HG02763 (cell line): ENCODE data around the gene USP26.
"Not testable (repeated sequence)": the region's sequence is repeated elsewhere in the genome, so short reads cannot be mapped to it uniquely, and the experiment has no call there.

Experiments
- ATAC-seq: cut with Tn5 transposase; IDR thresholded peaks from one replicate; pipeline ENCODE4 v1.9.1; 2021; ENCODE audit warnings: mild to moderate bottlenecking, moderate library complexity; ENCODE audit not compliant: unreplicated experiment

Gene USP26

DNA sequence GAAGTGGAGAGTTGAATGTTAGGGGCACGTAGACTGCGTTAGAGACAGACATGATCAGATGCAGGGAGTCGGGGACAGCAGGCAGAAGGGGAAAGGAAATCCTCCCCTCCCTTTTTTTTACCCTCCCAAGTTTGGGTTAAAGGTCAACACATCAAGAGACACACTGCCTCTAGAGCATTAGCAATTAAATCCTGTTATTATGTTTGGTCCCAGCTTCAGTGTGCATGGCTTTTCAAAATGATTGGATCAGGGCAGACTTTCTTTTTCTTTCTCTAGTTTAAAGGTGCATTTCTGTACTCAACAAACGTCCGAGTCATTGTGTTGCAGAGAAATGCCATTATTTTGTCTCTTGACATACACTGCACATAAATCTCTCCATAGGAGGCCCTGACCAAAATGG, 63.9 kb downstream of the USP26 start:
- ATAC-seq, result no peak

- no peak for ATAC-seq
These were observed 78.7 kb downstream of the USP26 start for GRCh38 chrX:133018229-133018628.

GRCh38 chrX:133007458-133007857, 89.5 kb downstream of the USP26 start:
- no peak for ATAC-seq

DNA sequence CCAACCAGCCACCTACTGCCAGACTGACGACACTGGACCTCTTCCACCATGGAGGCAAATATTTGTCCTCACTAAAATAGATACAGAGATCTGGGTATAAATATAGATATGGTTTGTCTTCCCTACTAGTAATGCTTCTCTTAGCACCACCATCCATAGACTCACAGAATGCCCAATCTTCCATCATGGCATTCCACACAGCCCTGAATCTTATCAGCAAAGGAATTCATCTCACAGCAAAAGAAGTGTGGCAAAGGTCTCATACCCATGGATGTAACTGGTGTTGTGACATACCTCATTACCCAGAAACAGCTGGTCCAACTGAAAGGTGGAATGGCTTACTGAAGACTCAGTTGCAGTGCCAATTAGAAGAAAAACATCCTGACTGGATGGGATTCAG, 91.3 kb downstream of the USP26 start:
- ATAC-seq, result no peak

DNA sequence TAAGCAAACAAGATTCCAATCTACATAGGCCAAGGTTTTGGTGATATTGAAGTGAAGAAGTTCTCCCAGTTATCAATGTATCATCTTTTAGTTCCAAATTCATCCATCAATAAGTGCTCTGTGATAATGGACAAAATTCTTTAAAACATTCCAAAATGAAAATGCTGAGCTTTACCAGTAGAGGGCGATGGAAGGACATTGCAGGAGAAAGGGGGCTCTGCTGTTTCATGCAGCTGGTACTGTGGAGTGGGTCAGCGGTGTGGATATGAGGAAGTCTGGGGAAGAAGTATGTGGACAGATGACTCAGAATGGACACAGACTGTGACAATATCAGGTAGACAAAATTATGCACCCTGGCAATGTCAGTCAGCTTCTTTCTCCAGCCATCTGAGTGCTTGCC, 91.9 kb downstream of the USP26 start:
- ATAC-seq, result no peak

DNA sequence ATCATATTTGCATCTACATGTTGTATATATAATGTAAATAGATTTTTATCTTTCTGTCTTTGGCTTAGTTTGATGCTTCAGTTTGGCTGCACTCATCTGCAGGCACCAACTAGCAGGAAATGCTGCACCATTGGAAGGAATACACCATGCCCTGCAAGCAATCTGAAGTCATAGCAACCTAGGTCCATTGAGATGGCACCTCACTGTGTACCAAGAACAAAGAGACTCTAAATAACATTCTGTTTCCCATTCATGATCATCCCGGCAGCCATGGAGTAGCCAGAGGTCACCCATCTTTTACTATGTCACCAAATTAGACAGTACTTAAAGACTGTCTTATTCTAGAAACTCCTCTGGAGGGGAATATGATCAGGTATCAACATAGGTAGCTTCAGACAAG, 97.7 kb downstream of the USP26 start:
- ATAC-seq, result no peak

GRCh38 chrX:132990835-132991234, 106.1 kb downstream of the USP26 start:
- no peak for ATAC-seq

- no peak for ATAC-seq
These were observed 110.4 kb downstream of the USP26 start for GRCh38 chrX:132986556-132986955.

GRCh38 chrX:132984058-132984650, 112.8 kb downstream of the USP26 start:
- ATAC-seq, result no peak

GRCh38 chrX:132983496-132983895, 113.4 kb downstream of the USP26 start:
- ATAC-seq, result no peak

GRCh38 chrX:132980035-132980434, 116.9 kb downstream of the USP26 start:
- not testable (repeated sequence) for ATAC-seq
